IPS DF 4.7 (cell line): Measurements from ENCODE around the gene SMIM22.

Source experiments
- DNase-seq: peaks from one replicate; pipeline ENCODE4 v3.0.0-alpha.2; 2013; ENCODE audit warnings: low spot score; ENCODE audit errors: extremely low read depth

Gene SMIM22

GRCh38 chr16:4814542-4815173 lies 19.5 kb downstream of the SMIM22 start:
- DNase-seq: no peak

GRCh38 chr16:4820652-4821051 lies 25.5 kb downstream of the SMIM22 start:
- DNase-seq: no peak

- DNase-seq: no peak
Measured at GRCh38 chr16:4825196-4825595, 30.0 kb downstream of the SMIM22 start.

- DNase-seq: no peak
Measured at GRCh38 chr16:4826526-4826925, 31.4 kb downstream of the SMIM22 start.

GRCh38 chr16:4826980-4827379 lies 31.8 kb downstream of the SMIM22 start:
- no peak for DNase-seq

- no peak for DNase-seq
Measured at GRCh38 chr16:4828567-4829321, 33.6 kb downstream of the SMIM22 start.

GRCh38 chr16:4830408-4830807 lies 35.2 kb downstream of the SMIM22 start:
- no peak for DNase-seq

GRCh38 chr16:4831616-4832015 lies 36.4 kb downstream of the SMIM22 start:
- DNase-seq: no peak

GRCh38 chr16:4832698-4833343 lies 37.7 kb downstream of the SMIM22 start:
- no peak for DNase-seq

GRCh38 chr16:4833584-4833983 lies 38.4 kb downstream of the SMIM22 start:
- DNase-seq: no peak

- no peak for DNase-seq
Measured at GRCh38 chr16:4836727-4837126, 41.6 kb downstream of the SMIM22 start.

GRCh38 chr16:4837733-4838501 lies 42.7 kb downstream of the SMIM22 start:
- no peak for DNase-seq

- no peak for DNase-seq
Measured at GRCh38 chr16:4839942-4840341, 44.8 kb downstream of the SMIM22 start.

- no peak for DNase-seq
Measured at GRCh38 chr16:4840984-4841383, 45.8 kb downstream of the SMIM22 start.
